ENCODE measurements around the gene EPHA1.

DNA sequence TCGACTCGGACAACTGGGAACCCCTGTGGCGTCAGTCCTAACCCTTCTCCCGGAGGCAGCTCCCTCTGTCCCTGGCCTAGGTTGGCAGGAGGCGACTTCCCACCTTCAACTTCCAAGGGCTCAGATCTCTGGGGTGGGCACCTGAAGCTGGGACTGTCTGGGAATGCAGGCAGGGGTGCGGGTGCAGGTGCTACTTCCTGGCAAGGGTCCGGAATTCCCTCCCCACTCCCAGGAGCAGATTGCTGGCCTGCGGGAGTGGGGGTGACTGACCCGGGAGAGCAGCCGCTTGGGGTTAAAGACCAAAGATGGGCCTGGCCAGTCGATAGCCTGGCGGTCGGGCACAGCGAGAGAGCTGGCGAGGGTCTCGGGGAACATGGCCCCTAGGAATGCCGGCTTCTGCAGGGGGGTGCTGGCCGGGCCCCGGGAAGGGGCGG lies 387 bp downstream of the EPHA1 start:
- TF ChIP-seq SUZ12 (IDR thresholded peaks at IDR 0.05) (no peak), FOXK2 (IDR thresholded peaks at IDR 0.05) (no peak), PKNOX1 (IDR thresholded peaks at IDR 0.05) (no peak), SP1 (IDR thresholded peaks at IDR 0.05) (no peak), CTBP1 (IDR thresholded peaks at IDR 0.05; ENCODE audit: borderline replicate concordance) (no peak), BHLHE40 (IDR thresholded peaks at IDR 0.05; ENCODE audit: borderline replicate concordance) (no peak), HDGF (IDR thresholded peaks at IDR 0.05; ENCODE audit: borderline replicate concordance) (no peak), TARDBP (IDR thresholded peaks at IDR 0.05) (no peak)

All from HEK293T (cell line).